HUES64 (cell line): Measurements from ENCODE around the gene RABEPK.

Experiments
- H3K27ac ChIP-seq: 2 replicates; pipeline ENCODE4 v1.7.0; 2013; ENCODE audit warnings: low read depth, low read length, inconsistent platforms
- H3K27me3 ChIP-seq: 2 replicates; pipeline ENCODE4 v1.6.1; 2013; ENCODE audit warnings: mild to moderate bottlenecking, low read length; ENCODE audit not compliant: insufficient read depth
- H3K36me3 ChIP-seq: 2 replicates; pipeline ENCODE4 v1.6.1; 2013; ENCODE audit warnings: mild to moderate bottlenecking, low read length; ENCODE audit not compliant: insufficient read depth
- H3K4me1 ChIP-seq: 2 replicates; pipeline ENCODE4 v1.6.1; 2013; ENCODE audit warnings: mild to moderate bottlenecking, low read length, moderate library complexity; ENCODE audit not compliant: insufficient read depth
- H3K4me3 ChIP-seq: 2 replicates; pipeline ENCODE4 v1.5.1; 2013; ENCODE audit warnings: mild to moderate bottlenecking, low read length, moderate library complexity
- H3K9ac ChIP-seq: 2 replicates; pipeline ENCODE4 v1.6.1; 2013; ENCODE audit warnings: mild to moderate bottlenecking, low read depth, low read length
- H3K9me3 ChIP-seq: 2 replicates; pipeline ENCODE4 v1.6.1; 2013; ENCODE audit warnings: low read depth, low read length; ENCODE audit not compliant: insufficient read depth
- WGBS: fragments of 150-250, 120-280 bp; methylation state at CpG from one replicate; pipeline ENCODE4 v1.1.7; 2013; ENCODE audit warnings: missing lambda C conversion rate; 5-methylcytosine and 5-hydroxymethylcytosine counted together

Gene RABEPK

GRCh38 chr9:125272697-125273096 is 72.4 kb downstream of the RABEPK start:
- H3K4me1 ChIP-seq: peaks cover 17% of the 10 kb centered on the region; the same call in 1 of the 2 replicates
- no peaks in the 10 kb centered on the region for H3K36me3 ChIP-seq
- no peaks in the 10 kb centered on the region for H3K9me3 ChIP-seq
- no peaks in the 10 kb centered on the region for H3K27me3 ChIP-seq
- H3K9ac ChIP-seq: no peak overlapping the region
- H3K4me3 ChIP-seq: no peak overlapping the region
- peak overlapping the region; percentile 3; the same call in 1 of the 2 replicates for H3K27ac ChIP-seq
- WGBS: 93% methylated on average over 3 of the region's 3 CpGs

- H3K4me1 ChIP-seq: peaks cover 10% of the 10 kb centered on the region; the same call in 1 of the 2 replicates
- H3K27me3 ChIP-seq: no peaks in the 10 kb centered on the region
- H3K4me3 ChIP-seq: no peak overlapping the region
- H3K27ac ChIP-seq: no peak overlapping the region
- 89% methylated on average over 4 of the region's 4 CpGs for WGBS
- no peak overlapping the region for H3K9ac ChIP-seq
- H3K9me3 ChIP-seq: no peaks in the 10 kb centered on the region
- H3K36me3 ChIP-seq: no peaks in the 10 kb centered on the region
These were observed 76.4 kb downstream of the RABEPK start for GRCh38 chr9:125276771-125277170.

- Histone ChIP-seq H3K4me1 (peaks cover 7% of the 10 kb centered on the region; the same call in 1 of the 2 replicates), H3K9ac (no peak overlapping the region), H3K9me3 (no peaks in the 10 kb centered on the region), H3K27me3 (no peaks in the 10 kb centered on the region), H3K36me3 (no peaks in the 10 kb centered on the region), H3K27ac (no peak overlapping the region), H3K4me3 (no peak overlapping the region)
These were observed 77.1 kb downstream of the RABEPK start for GRCh38 chr9:125277411-125277810.

- H3K4me1 ChIP-seq: no peaks in the 10 kb centered on the region
- H3K36me3 ChIP-seq: no peaks in the 10 kb centered on the region
- 93% methylated on average over 3 of the region's 4 CpGs for WGBS
- no peak overlapping the region for H3K27ac ChIP-seq
- no peak overlapping the region for H3K4me3 ChIP-seq
- no peak overlapping the region for H3K9ac ChIP-seq
- no peaks in the 10 kb centered on the region for H3K27me3 ChIP-seq
- H3K9me3 ChIP-seq: no peaks in the 10 kb centered on the region
These were observed 80.6 kb downstream of the RABEPK start for GRCh38 chr9:125280945-125281344.
